Keratinocyte (primary cell): ENCODE data around the gene NKX2-2. TPM values are rescaled to one million over a fixed set of nuclear protein-coding genes. Genes with fewer than 3 reads are reported as not detected.

Experiments used
- DNase-seq: peaks from one replicate; pipeline ENCODE4 v3.0.0-alpha.2; 2011; ENCODE audit warnings: low read depth, missing footprints, low spot score
- FAIRE-seq: peaks from 2 replicates; lab custom pipeline; 2011; peaks lifted over from hg19 to GRCh38; lab: Jason Lieb, UNC
- H2AFZ ChIP-seq: 2 replicates; pipeline ENCODE4 v1.6.0; 2012; ENCODE audit warnings: low read length, control low read depth, inconsistent platforms; ENCODE audit not compliant: control insufficient read depth
- H3K27ac ChIP-seq: 2 replicates; pipeline ENCODE4 v1.5.1; 2011; ENCODE audit warnings: low read length; ENCODE audit not compliant: control insufficient read depth, insufficient read depth
- H3K27me3 ChIP-seq: 3 replicates; pipeline ENCODE4 v1.6.0; 2011; ENCODE audit warnings: low read length; ENCODE audit not compliant: control insufficient read depth, insufficient read depth; ENCODE audit errors: extremely low read depth
- H3K36me3 ChIP-seq, 2 experiments: 2 replicates in 1 of 2; 3 replicates in 1 of 2; pipeline ENCODE4 v1.5.1; 2011; ENCODE audit warnings: low read length in 2 of 2, mild to moderate bottlenecking in 1 of 2; ENCODE audit not compliant: control insufficient read depth in 2 of 2, insufficient read depth in 2 of 2; ENCODE audit errors: extremely low read depth in 1 of 2
- H3K4me1 ChIP-seq: 3 replicates; pipeline ENCODE4 v1.5.1; 2011; ENCODE audit warnings: low read length; ENCODE audit not compliant: control insufficient read depth, insufficient read depth; ENCODE audit errors: extremely low read depth
- H3K4me2 ChIP-seq: 3 replicates; pipeline ENCODE4 v1.6.0; 2011; ENCODE audit warnings: low read depth, low read length; ENCODE audit not compliant: control insufficient read depth, insufficient read depth; ENCODE audit errors: extremely low read depth
- H3K4me3 ChIP-seq, 3 experiments: fragments of 200-600 bp in 1 of 3; sonication (generic) in 1 of 3; 2 replicates in 2 of 3; 3 replicates in 1 of 3; pipeline ENCODE4 v1.5.1; 2011 to 2016; ENCODE audit warnings: low read length in 3 of 3, mild to moderate bottlenecking in 3 of 3, control low read depth in 2 of 3, inconsistent platforms in 1 of 3, low read depth in 1 of 3, mixed read lengths in 1 of 3, mixed run types in 1 of 3, moderate library complexity in 1 of 3; ENCODE audit not compliant: control insufficient read depth in 2 of 3, insufficient read depth in 2 of 3; ENCODE audit errors: extremely low read depth in 1 of 3
- H3K79me2 ChIP-seq: 2 replicates; pipeline ENCODE4 v1.6.0; 2012; ENCODE audit warnings: low read length; ENCODE audit not compliant: control insufficient read depth, insufficient read depth
- H3K9ac ChIP-seq: 3 replicates; pipeline ENCODE4 v1.6.0; 2011; ENCODE audit warnings: low read length; ENCODE audit not compliant: control insufficient read depth, insufficient read depth; ENCODE audit errors: extremely low read depth
- H3K9me1 ChIP-seq: 3 replicates; pipeline ENCODE4 v1.6.0; 2011; ENCODE audit warnings: low read length; ENCODE audit not compliant: control insufficient read depth, insufficient read depth; ENCODE audit errors: extremely low read depth
- H3K9me3 ChIP-seq: 2 replicates; pipeline ENCODE4 v1.5.1; 2012; ENCODE audit warnings: low read depth, low read length; ENCODE audit not compliant: control insufficient read depth
- H4K20me1 ChIP-seq: 3 replicates; pipeline ENCODE4 v1.6.0; 2011; ENCODE audit warnings: low read length; ENCODE audit not compliant: control insufficient read depth, insufficient read depth; ENCODE audit errors: extremely low read depth
- EZH2 ChIP-seq: IDR thresholded peaks from one replicate; pipeline ENCODE4 v1.6.1; 2012; ENCODE audit warnings: inconsistent platforms, mild to moderate bottlenecking, low read length, moderate library complexity
- dilution Hi-C: fragments of 300-500 bp; cut with MboI; formaldehyde crosslinking; loops from one replicate; pipeline ENCODE4 v1.7.0; 2020; ENCODE audit warnings: low sequenced_read_pairs; ENCODE audit not compliant: extremely low pct_ligation_motif_present
- polyA plus RNA-seq, 5 experiments: library from polyadenylated mRNA; depleted of rRNA in 3 of 5; stranded (reverse) in 3 of 5; stranded (forward) in 1 of 5; unstranded in 1 of 5; fragments of >200 nt; gene quantifications; 1 replicate in 1 of 5; 2 replicates in 3 of 5; 3 replicates in 1 of 5; pipeline versions ENCODE4 v1.2.1 to v1.2.3, GENCODE V29; 2011 to 2012; ENCODE audit warnings: missing spikeins in 2 of 5, low read depth in 1 of 5, low replicate concordance in 1 of 5
- TF ChIP-seq, protein P1 (sequence below), 3 experiments: IDR thresholded peaks in 1 of 3; conservative IDR thresholded peaks in 1 of 3; optimal IDR thresholded peaks in 1 of 3; 2 replicates in 2 of 3; 3 replicates in 1 of 3; pipeline versions ENCODE3 to v1.5.1; 2011; ENCODE audit warnings: low read length in 3 of 3, mild to moderate bottlenecking in 3 of 3, moderate library complexity in 2 of 3, control low read depth in 1 of 3, inconsistent platforms in 1 of 3; ENCODE audit not compliant: insufficient read depth in 2 of 3; ENCODE audit errors: extremely low read depth in 1 of 3

The NKX2-2 gene
- polyA plus RNA-seq, 1 donor (not counting 4 experiments of a cell fraction or from before 2014, with no cell fraction given): not detected

GRCh38 chr20:21554985-21555384 is 41.1 kb upstream of the NKX2-2 start:
- H3K9me1 ChIP-seq: no peaks in the 10 kb centered on the region
- DNase-seq: no peak
- H2AFZ ChIP-seq: no peak overlapping the region
- no peak for FAIRE-seq
- TF ChIP-seq EZH2: no peak
- TF ChIP-seq, protein P1, sequence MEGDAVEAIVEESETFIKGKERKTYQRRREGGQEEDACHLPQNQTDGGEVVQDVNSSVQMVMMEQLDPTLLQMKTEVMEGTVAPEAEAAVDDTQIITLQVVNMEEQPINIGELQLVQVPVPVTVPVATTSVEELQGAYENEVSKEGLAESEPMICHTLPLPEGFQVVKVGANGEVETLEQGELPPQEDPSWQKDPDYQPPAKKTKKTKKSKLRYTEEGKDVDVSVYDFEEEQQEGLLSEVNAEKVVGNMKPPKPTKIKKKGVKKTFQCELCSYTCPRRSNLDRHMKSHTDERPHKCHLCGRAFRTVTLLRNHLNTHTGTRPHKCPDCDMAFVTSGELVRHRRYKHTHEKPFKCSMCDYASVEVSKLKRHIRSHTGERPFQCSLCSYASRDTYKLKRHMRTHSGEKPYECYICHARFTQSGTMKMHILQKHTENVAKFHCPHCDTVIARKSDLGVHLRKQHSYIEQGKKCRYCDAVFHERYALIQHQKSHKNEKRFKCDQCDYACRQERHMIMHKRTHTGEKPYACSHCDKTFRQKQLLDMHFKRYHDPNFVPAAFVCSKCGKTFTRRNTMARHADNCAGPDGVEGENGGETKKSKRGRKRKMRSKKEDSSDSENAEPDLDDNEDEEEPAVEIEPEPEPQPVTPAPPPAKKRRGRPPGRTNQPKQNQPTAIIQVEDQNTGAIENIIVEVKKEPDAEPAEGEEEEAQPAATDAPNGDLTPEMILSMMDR (optimal IDR thresholded peaks at IDR 0.05 in 1 of 3, IDR thresholded peaks at IDR 0.05 in 1 of 3, conservative IDR thresholded peaks at IDR 0.05 in 1 of 3; ENCODE audit: extremely low read depth in 1 of 3, insufficient read depth in 2 of 3, low read length in 3 of 3): no peak
- no peaks in the 10 kb centered on the region for H3K79me2 ChIP-seq
- no peaks in the 10 kb centered on the region for H3K27me3 ChIP-seq
- no peak overlapping the region for H3K27ac ChIP-seq
- H4K20me1 ChIP-seq: no peaks in the 10 kb centered on the region
- no peak overlapping the region for H3K4me2 ChIP-seq
- dilution Hi-C loops: no loop called here
- H3K9me3 ChIP-seq: no peaks in the 10 kb centered on the region
- H3K4me3 ChIP-seq: no peak overlapping the region
- H3K4me1 ChIP-seq: no peaks in the 10 kb centered on the region
- H3K9ac ChIP-seq: no peak overlapping the region
- no peaks in the 10 kb centered on the region for H3K36me3 ChIP-seq

DNA sequence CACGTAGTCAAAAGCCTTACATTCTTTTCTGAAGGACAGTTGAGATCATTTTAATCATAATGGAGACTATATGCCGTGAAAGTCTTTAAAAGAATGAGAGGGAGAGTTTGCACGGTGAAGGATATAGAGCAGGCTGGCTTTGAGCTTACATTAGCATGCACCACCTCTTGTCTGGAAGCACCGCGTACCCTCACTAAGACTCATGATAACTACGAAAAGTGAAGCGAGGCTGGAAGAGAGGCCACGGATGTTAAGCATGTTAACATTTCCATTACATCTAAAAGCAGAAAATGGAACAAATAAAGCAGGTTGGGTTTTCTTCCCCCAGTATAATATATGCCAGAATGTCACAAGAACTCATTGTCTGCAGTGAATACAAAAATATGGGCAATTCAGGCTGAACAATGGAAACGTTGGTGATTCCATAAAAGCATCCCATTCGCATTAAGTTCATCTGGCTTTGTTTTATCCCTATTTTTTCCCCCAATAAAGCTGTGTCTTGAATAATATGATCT is 40.6 kb upstream of the NKX2-2 start:
- dilution Hi-C loops: no loop called here
- no peak overlapping the region for H3K9ac ChIP-seq
- H2AFZ ChIP-seq: no peak overlapping the region
- FAIRE-seq (no peak), DNase-seq (no peak)
- H3K4me3 ChIP-seq: no peak overlapping the region
- no peak for TF ChIP-seq EZH2
- TF ChIP-seq, protein P1 (optimal IDR thresholded peaks at IDR 0.05 in 1 of 3, IDR thresholded peaks at IDR 0.05 in 1 of 3, conservative IDR thresholded peaks at IDR 0.05 in 1 of 3; ENCODE audit: extremely low read depth in 1 of 3, insufficient read depth in 2 of 3, low read length in 3 of 3): no peak
- no peaks in the 10 kb centered on the region for H3K9me3 ChIP-seq
- no peaks in the 10 kb centered on the region for H3K36me3 ChIP-seq
- H3K27ac ChIP-seq: no peak overlapping the region
- no peaks in the 10 kb centered on the region for H3K27me3 ChIP-seq
- no peak overlapping the region for H3K4me2 ChIP-seq
- no peaks in the 10 kb centered on the region for H3K79me2 ChIP-seq
- no peaks in the 10 kb centered on the region for H4K20me1 ChIP-seq
- H3K9me1 ChIP-seq: no peaks in the 10 kb centered on the region
- no peaks in the 10 kb centered on the region for H3K4me1 ChIP-seq
